NB4 (cell line): ENCODE data around the gene UPP2.

ENCODE experiments used
- MYC ChIP-seq: IDR thresholded peaks from 2 replicates; pipeline ENCODE4 v1.6.1; 2011; ENCODE audit warnings: low read depth, low read length
- POLR2A ChIP-seq: IDR thresholded peaks from 2 replicates; pipeline ENCODE4 v1.6.1; 2011; ENCODE audit warnings: mild to moderate bottlenecking; ENCODE audit not compliant: insufficient read length; ENCODE audit errors: extremely low read depth
- TF ChIP-seq, protein P1 (sequence below): IDR thresholded peaks from one replicate; pipeline ENCODE4 v1.5.1; 2012; ENCODE audit warnings: low read depth, low read length
- TF ChIP-seq, protein P2 (sequence below): IDR thresholded peaks from 2 replicates; pipeline ENCODE4 v1.6.1; 2011; ENCODE audit warnings: low read depth, low read length

- TF ChIP-seq, protein P1, sequence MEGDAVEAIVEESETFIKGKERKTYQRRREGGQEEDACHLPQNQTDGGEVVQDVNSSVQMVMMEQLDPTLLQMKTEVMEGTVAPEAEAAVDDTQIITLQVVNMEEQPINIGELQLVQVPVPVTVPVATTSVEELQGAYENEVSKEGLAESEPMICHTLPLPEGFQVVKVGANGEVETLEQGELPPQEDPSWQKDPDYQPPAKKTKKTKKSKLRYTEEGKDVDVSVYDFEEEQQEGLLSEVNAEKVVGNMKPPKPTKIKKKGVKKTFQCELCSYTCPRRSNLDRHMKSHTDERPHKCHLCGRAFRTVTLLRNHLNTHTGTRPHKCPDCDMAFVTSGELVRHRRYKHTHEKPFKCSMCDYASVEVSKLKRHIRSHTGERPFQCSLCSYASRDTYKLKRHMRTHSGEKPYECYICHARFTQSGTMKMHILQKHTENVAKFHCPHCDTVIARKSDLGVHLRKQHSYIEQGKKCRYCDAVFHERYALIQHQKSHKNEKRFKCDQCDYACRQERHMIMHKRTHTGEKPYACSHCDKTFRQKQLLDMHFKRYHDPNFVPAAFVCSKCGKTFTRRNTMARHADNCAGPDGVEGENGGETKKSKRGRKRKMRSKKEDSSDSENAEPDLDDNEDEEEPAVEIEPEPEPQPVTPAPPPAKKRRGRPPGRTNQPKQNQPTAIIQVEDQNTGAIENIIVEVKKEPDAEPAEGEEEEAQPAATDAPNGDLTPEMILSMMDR = no peak
- TF ChIP-seq POLR2A (no peak), MYC (no peak)
- TF ChIP-seq, protein P2, sequence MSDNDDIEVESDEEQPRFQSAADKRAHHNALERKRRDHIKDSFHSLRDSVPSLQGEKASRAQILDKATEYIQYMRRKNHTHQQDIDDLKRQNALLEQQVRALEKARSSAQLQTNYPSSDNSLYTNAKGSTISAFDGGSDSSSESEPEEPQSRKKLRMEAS = no peak
These were observed 3.5 kb upstream of the UPP2 start for GRCh38 chr2:158098178-158098577.
